Loucy (cell line): ENCODE data around the gene ST8SIA3.

Experiments
- H2AFZ ChIP-seq: fragments of 200-600 bp; sonication (generic); 2 replicates; pipeline ENCODE4 v1.6.0; 2016; ENCODE audit warnings: antibody characterized with exemption, mild to moderate bottlenecking, low read length, moderate library complexity
- H3F3A ChIP-seq: fragments of 200-600 bp; 2 replicates; pipeline ENCODE4 v1.6.0; 2016; ENCODE audit warnings: antibody characterized with exemption, low read depth, mild to moderate bottlenecking
- H3K27me3 ChIP-seq: fragments of 200-600 bp; sonication (generic); 2 replicates; pipeline ENCODE4 v1.6.1; 2014; ENCODE audit warnings: low read length, mild to moderate bottlenecking; ENCODE audit not compliant: insufficient read depth, poor library complexity, severe bottlenecking
- H3K36me3 ChIP-seq: fragments of 200-600 bp; sonication (generic); 2 replicates; pipeline ENCODE4 v1.6.1; 2016; ENCODE audit warnings: low read length; ENCODE audit not compliant: insufficient read depth
- H3K4me1 ChIP-seq: fragments of 200-600 bp; sonication (generic); 2 replicates; pipeline ENCODE4 v1.5.1; 2014; ENCODE audit warnings: low read length, mild to moderate bottlenecking; ENCODE audit not compliant: insufficient read depth, poor library complexity, severe bottlenecking
- H3K4me2 ChIP-seq: fragments of 200-600 bp; sonication (generic); 2 replicates; pipeline ENCODE4 v1.6.0; 2014; ENCODE audit warnings: antibody characterized with exemption, low read length, low read depth, mild to moderate bottlenecking; ENCODE audit not compliant: poor library complexity, severe bottlenecking
- H3K4me3 ChIP-seq: fragments of 200-600 bp; sonication (generic); 2 replicates; pipeline ENCODE4 v1.5.1; 2014; ENCODE audit warnings: low read length, mild to moderate bottlenecking, mixed read lengths; ENCODE audit not compliant: poor library complexity, severe bottlenecking
- H3K79me2 ChIP-seq: fragments of 200-600 bp; sonication (generic); 2 replicates; pipeline ENCODE4 v1.6.1; 2014; ENCODE audit warnings: low read length; ENCODE audit not compliant: insufficient read depth
- H3K9ac ChIP-seq: fragments of 200-600 bp; sonication (generic); 2 replicates; pipeline ENCODE4 v1.6.0; 2014; ENCODE audit warnings: mild to moderate bottlenecking, low read depth, low read length, moderate library complexity; ENCODE audit not compliant: poor library complexity, severe bottlenecking
- H3K9me2 ChIP-seq: fragments of 200-600 bp; sonication (generic); replicated peaks from 2 replicates; pipeline ENCODE4 v1.6.1; 2016; ENCODE audit warnings: low read depth, low read length, mixed read lengths
- H3K9me3 ChIP-seq: fragments of 200-600 bp; sonication (generic); 2 replicates; pipeline ENCODE4 v1.6.1; 2014; ENCODE audit warnings: mild to moderate bottlenecking, antibody characterized with exemption, low read length, low read depth; ENCODE audit not compliant: insufficient read depth
- H4K20me1 ChIP-seq: fragments of 200-600 bp; sonication (generic); 2 replicates; pipeline ENCODE4 v1.6.0; 2014; ENCODE audit warnings: antibody characterized with exemption, low read length, mild to moderate bottlenecking; ENCODE audit not compliant: insufficient read depth, poor library complexity, severe bottlenecking
- CTCF ChIP-seq: fragments of 200-600 bp; sonication (generic); conservative IDR thresholded peaks from 2 replicates; pipeline ENCODE4 v1.5.1; 2014; ENCODE audit warnings: mild to moderate bottlenecking, antibody characterized with exemption, low read length
- EZH2phosphoT487 ChIP-seq: fragments of 200-600 bp; IDR thresholded peaks from 2 replicates; pipeline ENCODE4 v1.6.1; 2018; ENCODE audit warnings: antibody characterized with exemption, mild to moderate bottlenecking, moderate library complexity, borderline replicate concordance

ST8SIA3 gene

DNA sequence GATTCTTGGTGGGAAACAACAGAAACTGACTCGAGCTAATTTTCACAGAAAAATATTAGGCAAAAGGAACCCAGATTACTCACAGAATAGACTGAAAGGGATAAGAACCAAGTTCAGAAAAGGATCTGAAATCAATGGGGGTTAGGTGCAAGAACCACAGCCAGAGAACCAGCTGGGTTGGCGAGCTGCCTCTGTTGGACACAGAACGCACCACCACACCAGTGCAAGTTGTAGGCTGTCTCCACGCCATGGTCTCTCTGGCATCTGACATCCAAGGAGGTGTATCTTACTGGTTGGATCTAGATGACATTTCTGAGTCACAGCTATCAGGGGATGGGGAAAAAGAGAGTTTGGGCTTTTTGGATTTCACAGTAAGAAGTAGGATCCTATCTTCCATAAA is 64.2 kb downstream of the ST8SIA3 start:
- Histone ChIP-seq H3K9me2 (no peaks in the 10 kb centered on the region), H3K4me3 (no peak overlapping the region), H3K9me3 (no peaks in the 10 kb centered on the region), H3F3A (no peaks in the 10 kb centered on the region), H3K27me3 (no peaks in the 10 kb centered on the region), H4K20me1 (no peaks in the 10 kb centered on the region), H3K4me2 (no peak overlapping the region), H3K79me2 (no peaks in the 10 kb centered on the region), H3K4me1 (no peaks in the 10 kb centered on the region), H3K9ac (no peak overlapping the region), H2AFZ (no peak overlapping the region), H3K36me3 (no peaks in the 10 kb centered on the region)
- no peak for TF ChIP-seq CTCF
- no peak for TF ChIP-seq EZH2phosphoT487
